NCI-H1436 (cell line): ENCODE data around the gene EIF5A.
A peak's percentile ranks its signal among the peaks of the same experiment; 100 is the strongest.

Experiments used
- DNase-seq: peaks from one replicate; lab custom pipeline; 2025; lab: John Stamatoyannopoulos, UW

The EIF5A gene

DNA sequence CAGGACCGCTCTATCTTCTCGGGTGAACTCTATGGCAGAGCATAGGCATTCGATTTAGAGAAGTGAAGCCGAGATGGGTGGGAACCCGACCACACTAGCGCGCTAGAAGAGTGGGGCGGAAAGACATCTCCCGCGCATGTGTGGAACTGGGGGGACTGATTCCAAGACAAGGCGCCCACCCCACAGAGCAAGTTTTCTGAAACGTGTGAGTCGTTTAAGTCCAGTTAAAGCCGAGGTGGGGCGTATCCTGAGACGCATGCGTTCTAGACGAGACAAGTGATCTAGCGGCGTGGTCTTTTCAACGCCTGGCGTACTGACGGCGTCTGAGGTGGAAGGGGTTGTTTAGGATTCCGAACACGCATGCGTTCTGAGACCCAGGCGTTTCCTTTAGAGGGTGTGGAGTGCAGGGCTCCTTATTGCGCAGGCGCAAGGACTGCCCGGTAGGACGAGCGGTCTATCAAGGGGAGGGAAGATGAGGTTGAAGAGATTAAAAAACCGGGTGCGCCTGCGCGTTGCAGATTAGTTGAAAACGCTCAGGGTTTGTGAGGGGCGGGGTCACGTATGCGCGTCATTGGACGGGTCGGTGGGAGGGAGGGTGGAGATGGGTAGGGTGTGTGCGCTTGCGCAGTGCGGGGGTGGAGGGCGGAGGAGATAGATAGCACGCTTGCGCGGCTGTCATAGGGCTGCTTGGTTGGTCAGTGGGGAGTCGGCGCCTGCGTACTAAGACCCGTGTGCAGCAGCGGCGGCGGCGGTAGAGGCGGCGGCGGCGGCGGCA is at the start of gene EIF5A:
Gene EIF5A, plus strand, starts transcription at position 718 of the 775 bp plus-strand sequence. CDS start 2,008 bp downstream, outside the sequence.
- peak; percentile 99 for DNase-seq

DNA sequence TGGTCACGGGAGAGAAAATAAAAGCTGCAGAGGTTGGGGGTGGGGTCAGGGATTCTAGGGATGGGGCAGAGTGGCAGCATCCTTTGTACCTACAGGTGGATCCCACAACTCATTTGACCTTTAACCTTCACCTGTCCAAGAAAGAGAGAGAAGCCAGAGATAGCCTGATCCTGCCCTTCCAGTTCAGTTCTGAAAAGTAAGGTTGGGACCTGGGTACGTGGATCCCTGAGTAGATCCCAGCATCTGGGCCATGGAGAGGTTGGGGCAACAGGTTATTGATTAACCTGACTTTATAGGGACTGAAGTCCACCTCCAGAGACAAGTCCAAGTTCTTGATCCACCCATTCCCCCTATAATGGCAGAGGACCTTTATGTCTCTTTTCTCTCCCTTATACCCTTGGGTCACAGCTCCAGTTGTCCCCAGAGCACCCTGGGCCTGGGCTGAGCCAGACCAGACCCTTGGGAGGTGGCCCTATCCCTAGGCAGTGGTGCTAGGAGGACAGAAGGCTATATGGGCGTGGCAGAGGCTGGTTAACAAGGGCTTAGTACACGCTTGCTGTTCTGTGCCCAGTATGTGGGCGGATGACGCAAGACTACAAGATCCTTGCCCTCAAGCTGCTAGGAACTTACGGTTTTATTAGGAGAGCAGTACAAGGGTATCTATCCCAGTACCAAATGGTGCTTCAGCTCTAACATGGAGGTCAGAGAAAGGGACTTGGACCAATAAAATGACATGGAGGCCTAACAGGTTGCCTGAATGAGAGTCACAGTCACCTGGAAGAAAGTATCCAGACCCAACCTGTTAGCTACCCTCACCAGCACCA is 48.5 kb upstream of the EIF5A start:
- no peak for DNase-seq

DNA sequence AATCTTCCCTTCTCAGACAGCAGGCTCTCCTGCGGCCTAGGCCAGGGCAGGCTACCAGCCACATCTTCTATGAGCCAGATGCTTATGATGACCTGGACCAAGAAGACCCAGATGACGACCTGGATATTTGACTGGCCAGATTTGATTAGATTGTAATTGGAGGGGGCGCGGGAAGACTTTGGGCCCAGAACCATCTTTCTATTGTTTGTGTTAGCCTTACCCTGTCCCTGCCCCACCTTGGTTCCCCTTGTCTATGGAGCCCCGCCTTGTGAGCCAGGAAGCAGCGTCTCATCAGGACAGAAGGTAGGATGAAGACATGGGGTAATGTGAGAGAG is 47.9 kb upstream of the EIF5A start:
- DNase-seq: no peak

DNA sequence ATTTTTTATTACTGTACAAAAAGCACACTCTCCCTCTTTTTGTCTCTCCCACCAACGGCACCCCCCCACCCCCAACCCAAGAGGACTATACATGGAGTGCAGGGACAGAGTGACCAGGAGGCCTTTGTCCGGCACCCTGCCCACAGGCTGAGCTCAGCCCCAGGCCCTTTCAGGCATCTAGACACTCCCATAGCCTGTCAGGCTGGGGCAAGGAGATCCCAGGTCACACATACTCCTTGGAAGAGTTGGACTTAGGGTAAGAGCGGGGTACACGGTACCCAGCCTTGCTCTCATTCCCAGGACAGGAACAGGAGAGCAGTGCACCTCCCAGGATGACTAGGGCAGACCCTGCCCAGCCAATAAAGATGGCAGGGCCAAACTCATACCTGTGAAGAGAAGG is 47.3 kb upstream of the EIF5A start:
- DNase-seq: no peak

DNA sequence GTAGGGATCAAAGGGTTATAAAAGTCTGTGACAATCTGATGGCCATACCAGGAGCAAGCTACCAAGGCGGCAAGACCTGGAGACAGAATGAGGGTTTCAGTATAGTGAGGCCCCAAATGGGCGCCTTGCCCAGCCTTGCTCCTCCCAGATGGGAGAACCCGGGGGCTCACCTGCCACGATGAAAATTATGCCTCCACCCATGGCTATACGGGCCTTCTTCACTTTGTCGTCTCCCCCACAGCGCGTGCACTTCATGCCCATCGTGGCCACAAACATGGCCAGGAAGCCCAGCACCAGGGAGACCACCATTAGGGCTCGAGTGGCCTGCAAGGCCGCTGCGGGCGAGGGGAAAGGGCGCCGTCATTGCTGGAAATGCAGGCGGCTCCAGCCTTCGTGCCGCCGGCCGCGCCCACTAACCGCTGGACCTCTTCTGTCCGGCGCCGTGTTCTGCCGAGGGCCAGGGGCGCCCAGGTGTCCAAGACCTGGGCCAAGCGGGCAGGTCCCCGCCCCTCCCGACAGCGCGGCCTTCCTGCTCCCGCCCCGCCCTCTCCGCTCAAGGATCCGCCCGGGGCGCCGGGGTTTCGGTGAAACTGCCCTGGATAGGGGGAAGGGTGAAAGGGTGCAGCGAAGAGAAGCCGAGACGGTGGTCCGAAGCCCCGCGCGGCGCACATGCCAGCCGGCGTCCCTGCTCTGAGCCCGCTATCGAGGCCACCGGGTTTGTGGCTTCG is 46.6 kb upstream of the EIF5A start:
- DNase-seq: no peak

DNA sequence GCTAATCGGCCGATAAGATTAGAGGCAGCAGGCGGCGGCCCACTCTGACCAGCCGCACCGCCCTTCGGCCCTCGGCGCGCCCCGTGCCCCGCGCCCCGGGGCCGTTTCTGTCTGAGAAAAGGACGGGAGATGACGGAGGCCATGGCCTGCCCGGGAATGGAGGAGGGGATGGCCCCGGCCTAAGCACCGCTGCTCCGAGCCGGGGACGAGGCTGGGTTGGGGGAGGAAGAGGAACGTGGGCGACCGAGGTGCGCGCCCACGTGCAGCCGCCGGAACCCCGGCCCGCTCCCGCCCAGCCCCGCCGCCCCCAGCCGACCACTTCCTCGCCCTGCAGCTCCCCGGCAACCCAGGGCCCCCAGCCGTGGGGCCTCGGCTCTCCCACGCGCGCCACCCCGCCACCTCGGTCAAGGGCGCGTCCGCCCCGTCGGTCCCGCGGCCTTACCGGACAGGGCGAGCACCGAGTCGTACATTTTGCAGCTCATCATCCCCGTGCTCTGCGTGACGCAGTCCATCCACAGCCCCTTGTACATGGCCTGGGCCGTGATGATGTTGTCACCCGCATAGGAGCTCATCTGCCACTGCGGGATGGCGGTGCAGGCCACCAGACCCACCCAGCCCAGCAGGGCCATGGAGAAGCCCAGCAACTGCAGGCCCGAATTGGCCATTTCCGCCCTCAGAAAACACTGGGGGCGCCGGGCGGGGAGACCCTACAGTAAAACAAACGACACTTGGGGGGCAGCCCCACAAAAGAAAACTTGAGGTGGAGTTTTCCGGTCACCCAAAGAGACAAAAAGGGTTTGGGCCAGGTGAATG is 45.8 kb upstream of the EIF5A start:
- DNase-seq: no peak

DNA sequence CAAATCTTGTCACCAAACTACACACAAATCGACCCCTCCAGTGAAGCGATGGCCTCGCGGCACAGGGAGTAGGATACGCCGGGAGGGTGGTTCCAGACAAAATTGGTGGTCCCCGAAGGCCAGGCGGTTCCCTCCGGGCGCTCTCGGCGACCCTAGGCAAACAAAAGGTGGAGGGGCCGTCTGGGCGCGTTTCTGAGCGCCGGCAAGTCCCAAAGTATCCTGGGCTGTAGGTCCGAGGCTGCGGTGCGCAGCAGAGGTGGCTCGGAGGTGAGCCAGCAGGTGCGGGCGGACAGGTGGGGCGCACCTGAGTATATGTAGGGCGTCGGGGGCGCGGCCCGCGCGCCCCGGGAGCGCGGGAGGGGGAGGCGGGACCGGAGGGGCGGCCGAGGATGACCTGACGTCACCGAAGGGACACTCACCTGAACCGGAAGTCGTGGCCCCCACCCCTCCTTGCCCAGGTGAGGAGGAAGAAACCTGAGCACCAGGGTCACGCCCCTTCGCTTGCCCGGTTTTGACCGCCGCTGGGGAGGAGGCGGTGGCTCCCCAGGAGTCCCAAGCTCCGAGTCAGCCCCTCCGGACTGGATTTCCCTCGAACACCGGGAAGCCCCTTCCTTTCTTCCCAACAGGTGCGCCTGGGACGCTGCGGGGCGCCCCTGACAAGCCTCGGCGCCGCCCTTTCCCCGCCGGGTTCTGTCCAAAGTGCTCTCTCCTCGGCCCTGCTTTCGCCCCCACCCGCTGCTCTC is 45.1 kb upstream of the EIF5A start, which contains the start of gene CLDN7:
Gene CLDN7, minus strand, starts transcription at position 287 of the 743 bp plus-strand sequence. CDS start 435 bp downstream, outside the sequence.
- DNase-seq: no peak

DNA sequence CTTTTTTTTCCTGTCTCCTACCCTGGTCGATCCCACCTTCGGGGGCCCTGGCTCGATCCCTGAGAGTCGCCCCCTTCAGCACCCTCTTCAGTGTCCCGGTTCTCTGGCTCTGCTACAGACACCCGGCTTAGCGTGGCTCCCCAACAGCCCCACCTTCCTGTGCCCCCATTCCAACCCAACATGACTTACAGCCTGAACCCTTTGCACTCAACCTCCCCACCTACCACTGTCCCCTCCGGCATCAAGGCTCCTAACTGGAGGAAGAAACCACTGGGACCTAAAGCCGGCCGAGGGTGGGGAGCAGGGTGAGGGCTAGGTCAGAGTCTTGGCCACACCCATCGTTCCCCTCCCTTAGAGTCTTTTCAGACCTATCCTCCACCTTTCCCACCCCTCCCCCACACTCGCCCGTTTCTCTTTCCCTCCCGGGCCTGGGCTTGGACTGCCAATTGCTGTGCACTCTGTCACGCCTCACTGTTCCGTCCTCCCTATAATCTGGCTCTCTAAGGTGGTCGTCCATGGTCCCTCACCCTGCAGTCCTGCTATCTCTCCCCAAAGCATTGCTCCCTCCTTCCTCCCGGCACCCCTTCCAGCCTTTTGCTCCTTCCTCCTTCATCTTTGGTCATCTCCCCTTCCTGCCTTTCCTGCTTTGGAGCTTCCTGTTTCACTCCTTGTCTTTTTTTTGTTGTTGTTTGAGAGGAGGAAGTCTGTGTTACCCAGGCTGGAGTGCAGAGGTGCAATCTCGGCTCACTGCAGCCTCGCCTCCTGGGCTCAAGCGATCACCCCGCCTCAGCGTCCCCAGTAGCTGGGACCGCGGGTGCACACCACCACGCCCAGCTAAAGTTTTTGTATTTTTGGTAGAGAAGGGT is 44.3 kb upstream of the EIF5A start:
- DNase-seq: no peak

DNA sequence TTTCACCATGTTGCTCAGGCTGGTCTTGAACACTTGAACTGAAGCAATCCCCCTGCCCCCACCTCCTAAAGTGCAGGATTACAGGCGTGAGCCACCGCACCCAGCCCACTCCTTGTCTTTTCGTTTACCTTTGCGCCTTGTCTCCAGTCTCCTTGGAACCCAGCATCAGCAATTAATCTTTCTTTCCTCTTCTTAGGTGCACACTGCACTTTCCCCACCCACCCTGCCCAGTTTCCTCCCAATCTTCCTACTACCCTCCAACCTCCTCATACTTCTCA is 43.7 kb upstream of the EIF5A start:
- DNase-seq: no peak

DNA sequence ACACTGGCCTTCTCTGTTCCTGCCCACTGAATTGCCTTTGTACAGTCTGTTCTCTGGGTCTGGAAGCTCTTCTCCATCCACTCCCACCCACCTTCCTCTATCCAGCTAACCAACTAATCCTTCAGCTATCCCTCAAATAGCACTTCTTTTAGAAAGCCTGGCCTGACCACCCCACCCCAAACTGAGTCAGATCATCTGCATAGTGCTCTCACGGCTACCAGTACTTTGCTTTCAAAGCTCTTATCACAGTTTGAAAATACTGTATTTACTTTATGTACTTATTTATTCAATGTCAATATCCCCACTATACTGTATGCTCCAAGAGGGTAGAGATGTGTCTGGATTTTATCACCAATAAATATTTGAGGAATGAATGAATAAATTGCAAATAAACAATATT is 40.6 kb upstream of the EIF5A start:
- no peak for DNase-seq

DNA sequence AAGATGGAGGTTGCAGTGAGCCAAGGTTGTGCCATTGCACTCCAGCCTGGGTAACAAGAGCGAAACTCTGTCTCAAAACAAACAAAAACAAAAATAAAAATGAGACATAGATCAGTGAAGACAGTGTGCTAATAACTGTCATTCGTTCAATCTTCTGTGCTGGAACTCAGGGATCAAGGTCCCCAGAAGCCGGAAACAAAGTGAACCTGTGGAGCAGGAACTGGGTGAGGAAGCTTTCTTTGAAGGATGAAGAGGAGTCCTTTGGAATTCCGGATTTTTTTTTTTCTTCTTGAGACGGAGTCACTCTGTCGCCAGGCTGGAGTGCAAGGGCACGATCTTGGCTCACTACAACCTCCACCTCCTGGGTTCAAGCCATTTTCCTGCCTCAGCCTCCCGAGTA is 28.0 kb upstream of the EIF5A start:
- no peak for DNase-seq

DNA sequence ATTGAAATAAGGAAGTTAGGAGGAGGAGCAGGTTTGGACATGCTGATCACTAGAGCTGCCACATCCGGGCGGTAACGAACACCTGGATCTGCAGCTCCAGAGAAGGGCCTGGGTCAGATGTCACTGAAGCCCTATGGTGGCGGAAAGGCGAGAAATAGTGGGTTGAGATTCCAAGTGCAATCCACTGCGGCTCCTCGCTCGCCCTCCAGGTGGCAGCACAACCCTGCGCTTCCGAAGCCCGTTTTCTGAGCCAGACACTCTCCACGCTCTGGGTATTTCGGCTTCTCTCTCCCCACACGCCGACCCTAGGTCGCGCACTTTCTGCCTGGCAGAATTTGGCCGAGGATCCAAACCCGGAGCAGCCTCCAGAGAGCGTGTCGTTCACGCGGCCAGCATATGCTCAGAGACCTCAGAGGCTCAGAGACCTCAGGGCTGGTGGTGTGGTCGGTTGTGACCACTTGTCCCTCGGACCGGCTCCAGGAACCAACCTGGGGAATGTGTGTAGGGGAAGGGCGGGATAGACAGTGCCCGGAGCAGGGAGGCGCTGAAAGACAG is 26.8 kb upstream of the EIF5A start:
- peak; percentile 53 for DNase-seq

DNA sequence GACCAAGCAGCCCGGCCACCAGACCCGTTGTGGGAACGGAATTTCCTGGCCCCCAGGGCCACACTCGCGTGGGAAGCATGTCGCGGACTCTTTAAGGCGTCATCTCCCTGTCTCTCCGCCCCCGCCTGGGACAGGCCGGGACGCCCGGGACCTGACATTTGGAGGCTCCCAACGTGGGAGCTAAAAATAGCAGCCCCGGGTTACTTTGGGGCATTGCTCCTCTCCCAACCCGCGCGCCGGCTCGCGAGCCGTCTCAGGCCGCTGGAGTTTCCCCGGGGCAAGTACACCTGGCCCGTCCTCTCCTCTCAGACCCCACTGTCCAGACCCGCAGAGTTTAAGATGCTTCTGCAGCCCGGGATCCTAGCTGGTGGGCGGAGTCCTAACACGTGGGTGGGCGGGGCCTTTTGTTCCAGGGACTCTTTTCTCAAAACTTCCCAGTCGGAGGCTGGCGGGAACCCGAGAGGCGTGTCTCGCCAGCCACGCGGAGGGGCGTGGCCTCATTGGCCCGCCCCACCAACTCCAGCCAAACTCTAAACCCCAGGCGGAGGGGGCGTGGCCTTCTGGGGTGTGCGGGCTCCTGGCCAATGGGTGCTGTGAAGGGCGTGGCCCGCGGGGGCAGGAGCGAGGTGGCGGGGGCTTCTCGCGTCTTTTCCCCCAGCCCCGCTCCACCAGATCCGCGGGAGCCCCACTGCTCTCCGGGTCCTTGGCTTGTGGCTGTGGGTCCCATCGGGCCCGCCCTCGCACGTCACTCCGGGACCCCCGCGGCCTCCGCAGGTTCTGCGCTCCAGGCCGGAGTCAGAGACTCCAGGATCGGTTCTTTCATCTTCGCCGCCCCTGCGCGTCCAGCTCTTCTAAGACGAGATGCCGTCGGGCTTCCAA is 26.1 kb upstream of the EIF5A start, which contains the start of gene SLC2A4:
Gene SLC2A4, plus strand, starts transcription at position 645 of the 879 bp plus-strand sequence. Its CDS starts 217 bp downstream, at position 862.
- peak; percentile 70 for DNase-seq

DNA sequence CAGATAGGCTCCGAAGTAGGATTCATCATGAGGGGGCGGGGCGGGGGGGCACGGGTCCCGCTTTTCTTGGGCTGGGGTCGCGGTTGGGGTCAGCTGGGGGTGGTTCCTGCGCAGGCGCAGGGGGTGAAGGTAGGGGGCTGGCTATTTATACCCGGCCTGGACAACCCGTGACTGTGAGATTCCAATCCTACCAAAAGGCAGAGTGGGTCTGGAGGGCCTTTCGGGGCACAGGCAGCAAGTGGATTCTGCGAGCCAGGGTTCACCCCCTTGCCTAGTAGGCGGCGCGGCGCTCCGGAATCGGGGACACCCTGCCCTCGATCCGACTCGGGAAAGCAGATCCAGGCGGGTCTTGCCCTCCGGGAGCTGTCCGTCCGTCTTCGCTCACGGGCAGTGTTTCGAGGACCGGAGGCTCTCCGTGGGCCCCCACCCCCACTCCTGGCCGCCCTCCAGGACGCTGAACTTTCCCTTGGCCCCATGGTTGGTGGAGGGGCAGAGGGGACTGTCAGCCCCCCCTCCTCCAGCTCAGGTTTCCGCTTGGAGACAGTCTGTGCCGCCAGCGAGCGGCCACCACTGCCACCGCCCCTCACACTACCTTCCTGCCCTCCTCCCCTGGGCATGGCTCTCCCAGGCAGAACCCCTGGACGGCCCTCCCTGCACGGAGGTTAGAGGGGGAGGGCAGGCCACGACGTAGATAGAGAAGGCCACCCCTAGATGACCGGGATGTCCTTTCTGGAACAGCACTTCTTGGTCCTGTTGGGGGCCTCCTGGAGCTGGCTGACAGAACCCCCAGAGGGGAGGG is 25.3 kb upstream of the EIF5A start:
- DNase-seq: no peak

DNA sequence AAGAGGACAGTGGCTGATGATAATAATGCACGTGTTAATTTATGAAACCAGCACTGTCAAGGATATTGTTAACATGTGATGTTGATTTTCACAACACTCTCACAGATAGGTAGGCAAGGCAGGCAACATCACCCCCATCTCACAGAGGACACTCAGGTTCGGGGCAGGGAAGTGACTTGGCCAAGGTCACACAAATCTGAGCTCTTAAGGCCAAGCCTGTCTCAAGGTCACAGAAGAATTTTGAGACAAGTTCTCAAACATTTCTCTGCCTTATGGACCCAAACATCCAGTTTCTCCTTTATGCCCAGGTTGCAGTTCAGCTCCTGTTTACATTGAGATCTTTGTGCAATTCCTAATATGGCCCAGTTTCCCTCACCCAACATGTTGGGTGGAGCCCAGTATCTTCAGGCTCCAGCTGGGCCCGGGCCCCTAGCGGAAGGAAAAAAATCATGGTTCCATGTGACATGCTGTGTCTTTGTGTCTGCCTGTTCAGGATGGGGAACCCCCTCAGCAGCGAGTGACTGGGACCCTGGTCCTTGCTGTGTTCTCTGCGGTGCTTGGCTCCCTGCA is 24.6 kb upstream of the EIF5A start:
- DNase-seq: no peak

DNA sequence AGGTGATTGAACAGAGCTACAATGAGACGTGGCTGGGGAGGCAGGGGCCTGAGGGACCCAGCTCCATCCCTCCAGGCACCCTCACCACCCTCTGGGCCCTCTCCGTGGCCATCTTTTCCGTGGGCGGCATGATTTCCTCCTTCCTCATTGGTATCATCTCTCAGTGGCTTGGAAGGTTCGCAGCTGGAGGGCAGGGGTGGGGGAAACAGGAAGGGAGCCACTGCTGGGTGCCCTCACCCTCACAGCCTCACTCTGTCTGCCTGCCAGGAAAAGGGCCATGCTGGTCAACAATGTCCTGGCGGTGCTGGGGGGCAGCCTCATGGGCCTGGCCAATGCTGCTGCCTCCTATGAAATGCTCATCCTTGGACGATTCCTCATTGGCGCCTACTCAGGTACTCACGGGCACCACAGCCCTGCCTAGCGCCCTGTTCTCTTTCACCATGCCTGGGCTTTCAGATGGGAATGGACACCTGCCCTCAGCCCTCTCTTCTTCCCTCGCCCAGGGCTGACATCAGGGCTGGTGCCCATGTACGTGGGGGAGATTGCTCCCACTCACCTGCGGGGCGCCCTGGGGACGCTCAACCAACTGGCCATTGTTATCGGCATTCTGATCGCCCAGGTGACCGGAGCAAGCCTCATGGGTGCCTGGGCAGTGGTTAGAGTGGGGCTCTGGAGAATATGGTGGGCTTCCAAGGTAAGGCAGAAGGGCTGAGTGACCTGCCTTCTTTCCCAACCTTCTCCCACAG is 23.8 kb upstream of the EIF5A start:
- no peak for DNase-seq

DNA sequence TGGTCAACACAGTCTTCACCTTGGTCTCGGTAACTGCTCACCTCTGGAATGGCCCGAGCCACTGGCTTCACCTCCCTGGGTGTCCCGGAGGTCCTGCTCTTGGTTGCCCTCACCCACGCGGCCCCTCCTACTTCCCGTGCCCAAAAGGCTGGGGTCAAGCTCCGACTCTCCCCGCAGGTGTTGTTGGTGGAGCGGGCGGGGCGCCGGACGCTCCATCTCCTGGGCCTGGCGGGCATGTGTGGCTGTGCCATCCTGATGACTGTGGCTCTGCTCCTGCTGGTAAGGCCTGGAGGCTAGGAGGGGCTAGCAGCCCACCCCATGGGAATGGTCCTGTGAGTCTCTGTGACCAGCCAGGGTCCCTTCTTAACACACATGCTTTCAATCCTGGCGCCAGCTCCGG is 22.5 kb upstream of the EIF5A start:
- DNase-seq: no peak
